ENCODE results near the gene STX18. TPM values are rescaled to one million over a fixed set of nuclear protein-coding genes. Genes with fewer than 3 reads are reported as not detected.
"Not testable (repeated sequence)": the region's sequence is repeated elsewhere in the genome, so short reads cannot be mapped to it uniquely, and the experiment has no call there.

The STX18 gene
- total RNA-seq, 1 donor from 2014 or later = 33.9 TPM

DNA sequence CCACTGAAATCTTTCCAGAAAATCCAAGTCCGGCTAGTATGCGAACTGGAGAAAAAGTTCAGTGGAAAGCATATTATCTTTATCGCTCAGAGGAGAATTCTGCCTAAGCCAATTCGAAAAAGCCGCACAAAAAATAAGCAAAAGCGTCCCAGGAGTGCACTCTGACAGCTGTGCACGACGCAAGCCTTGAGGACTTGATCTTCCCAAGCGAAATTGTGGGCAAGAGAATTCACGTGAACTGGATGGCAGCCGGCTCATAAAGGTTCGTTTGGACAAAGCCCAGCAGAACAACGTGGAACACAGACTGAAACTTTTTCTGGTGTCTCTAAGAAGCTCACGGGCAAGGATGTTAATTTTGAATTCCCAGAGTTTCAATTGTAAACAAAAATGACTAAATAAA lies 34.4 kb downstream of the STX18 start:
- Histone ChIP-seq H3K4me3 (no peak overlapping the region), H3K4me2 (no peak overlapping the region), H3K79me2 (ENCODE audit: low read depth) (no peaks in the 10 kb centered on the region), H3K36me3 (no peaks in the 10 kb centered on the region), H3K27ac (no peak overlapping the region), H3F3A (ENCODE audit: low read depth) (no peaks in the 10 kb centered on the region), H3K9ac (no peak overlapping the region), H3K27me3 (no peaks in the 10 kb centered on the region), H2AFZ (replicated peaks) (no peak overlapping the region), H3K4me1 (peaks cover 10% of the 10 kb centered on the region), H3K9me3 (ENCODE audit: low read depth) (no peaks in the 10 kb centered on the region), H4K20me1 (ENCODE audit: low read depth) (peaks cover 27% of the 10 kb centered on the region)
- Mint-ChIP-seq H3K9me3 (no peaks in the 10 kb centered on the region), H3K27me3 (ENCODE audit: insufficient read depth, low read depth) (peaks cover 5% of the 10 kb centered on the region), H3K4me1 (peaks cover 29% of the 10 kb centered on the region), H3K27ac (no peak overlapping the region), H3K4me3 (no peak overlapping the region), H3K36me3 (peaks cover 11% of the 10 kb centered on the region)
- TF ChIP-seq, protein P1, sequence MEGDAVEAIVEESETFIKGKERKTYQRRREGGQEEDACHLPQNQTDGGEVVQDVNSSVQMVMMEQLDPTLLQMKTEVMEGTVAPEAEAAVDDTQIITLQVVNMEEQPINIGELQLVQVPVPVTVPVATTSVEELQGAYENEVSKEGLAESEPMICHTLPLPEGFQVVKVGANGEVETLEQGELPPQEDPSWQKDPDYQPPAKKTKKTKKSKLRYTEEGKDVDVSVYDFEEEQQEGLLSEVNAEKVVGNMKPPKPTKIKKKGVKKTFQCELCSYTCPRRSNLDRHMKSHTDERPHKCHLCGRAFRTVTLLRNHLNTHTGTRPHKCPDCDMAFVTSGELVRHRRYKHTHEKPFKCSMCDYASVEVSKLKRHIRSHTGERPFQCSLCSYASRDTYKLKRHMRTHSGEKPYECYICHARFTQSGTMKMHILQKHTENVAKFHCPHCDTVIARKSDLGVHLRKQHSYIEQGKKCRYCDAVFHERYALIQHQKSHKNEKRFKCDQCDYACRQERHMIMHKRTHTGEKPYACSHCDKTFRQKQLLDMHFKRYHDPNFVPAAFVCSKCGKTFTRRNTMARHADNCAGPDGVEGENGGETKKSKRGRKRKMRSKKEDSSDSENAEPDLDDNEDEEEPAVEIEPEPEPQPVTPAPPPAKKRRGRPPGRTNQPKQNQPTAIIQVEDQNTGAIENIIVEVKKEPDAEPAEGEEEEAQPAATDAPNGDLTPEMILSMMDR (IDR thresholded peaks at IDR 0.05) = no peak
- TF ChIP-seq EZH2phosphoT487 (IDR thresholded peaks at IDR 0.05) (no peak), EZH2 (IDR thresholded peaks at IDR 0.05) (no peak)
- no peak for DNase-seq (ENCODE audit: low spot score)

DNA sequence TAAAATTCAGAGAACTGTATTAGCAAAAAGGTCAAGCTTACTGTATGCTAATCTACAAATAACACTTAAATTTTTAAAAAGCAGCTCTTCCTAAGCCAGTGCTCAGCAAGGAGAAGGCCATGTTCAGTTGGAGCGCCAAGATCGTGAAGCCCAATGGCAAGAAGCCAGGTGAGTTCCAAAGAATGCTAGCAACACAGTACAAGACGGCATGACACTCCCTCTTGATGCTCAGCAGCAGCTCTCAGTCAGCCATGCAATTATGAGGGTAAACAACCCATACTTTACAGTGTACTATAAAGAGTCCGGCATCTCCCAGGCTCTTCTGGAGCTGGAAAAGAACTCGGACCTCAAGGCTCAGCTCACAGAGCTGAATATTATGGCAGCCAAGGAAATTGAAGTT lies 34.9 kb downstream of the STX18 start:
- Histone ChIP-seq H3K4me2 (no peak overlapping the region), H3K27ac (no peak overlapping the region), H3K9ac (no peak overlapping the region), H4K20me1 (ENCODE audit: low read depth) (peaks cover 29% of the 10 kb centered on the region), H3K79me2 (ENCODE audit: low read depth) (peaks cover 1% of the 10 kb centered on the region), H3K9me3 (ENCODE audit: low read depth) (no peaks in the 10 kb centered on the region), H3F3A (ENCODE audit: low read depth) (no peaks in the 10 kb centered on the region), H3K4me3 (no peak overlapping the region), H3K27me3 (no peaks in the 10 kb centered on the region), H3K36me3 (no peaks in the 10 kb centered on the region), H3K4me1 (peaks cover 11% of the 10 kb centered on the region), H2AFZ (replicated peaks) (no peak overlapping the region)
- Mint-ChIP-seq H3K27ac (no peak overlapping the region), H3K4me1 (peaks cover 28% of the 10 kb centered on the region), H3K4me3 (no peak overlapping the region), H3K9me3 (no peaks in the 10 kb centered on the region), H3K36me3 (peaks cover 11% of the 10 kb centered on the region), H3K27me3 (ENCODE audit: insufficient read depth, low read depth) (peaks cover 5% of the 10 kb centered on the region)
- DNase-seq (ENCODE audit: low spot score) = no peak
- TF ChIP-seq, protein P1 (IDR thresholded peaks at IDR 0.05) = no peak
- no peak for TF ChIP-seq EZH2 (IDR thresholded peaks at IDR 0.05)
- no peak for TF ChIP-seq EZH2phosphoT487 (IDR thresholded peaks at IDR 0.05)

DNA sequence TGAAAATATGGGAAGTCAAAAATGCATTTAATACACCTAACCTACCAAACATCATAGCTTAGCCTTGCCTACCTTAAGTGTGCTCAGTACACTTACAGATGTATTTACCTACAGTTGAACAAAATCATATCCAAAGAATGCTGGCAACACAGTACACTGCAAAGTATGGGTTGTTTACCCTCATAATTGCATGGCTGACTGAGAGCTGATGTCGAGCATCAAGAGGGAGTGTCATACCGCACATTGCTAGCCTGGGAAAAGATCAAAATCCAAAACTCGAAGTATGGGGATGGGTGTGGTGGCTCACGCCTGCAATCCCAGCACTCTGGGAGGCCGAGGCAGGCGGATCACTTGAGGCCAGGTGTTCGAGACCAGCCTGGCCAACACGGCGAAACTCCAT lies 36.6 kb downstream of the STX18 start:
- not testable (repeated sequence) for H3K9me3 Mint-ChIP-seq; H3K27me3 ChIP-seq; H3K9me3 ChIP-seq (ENCODE audit: low read depth); H3K4me3 Mint-ChIP-seq; H3K36me3 ChIP-seq; H3K27me3 Mint-ChIP-seq (ENCODE audit: insufficient read depth, low read depth); H3K9ac ChIP-seq; H2AFZ ChIP-seq (replicated peaks); DNase-seq (ENCODE audit: low spot score); H3K4me2 ChIP-seq; H3K27ac Mint-ChIP-seq; H3K27ac ChIP-seq; H3K79me2 ChIP-seq (ENCODE audit: low read depth); H3K4me3 ChIP-seq; H3F3A ChIP-seq (ENCODE audit: low read depth)
- Mint-ChIP-seq H3K4me1 (peaks cover 28% of the 10 kb centered on the region), H3K36me3 (peaks cover 11% of the 10 kb centered on the region)
- Histone ChIP-seq H3K4me1 (peaks cover 11% of the 10 kb centered on the region), H4K20me1 (ENCODE audit: low read depth) (peaks cover 26% of the 10 kb centered on the region)

DNA sequence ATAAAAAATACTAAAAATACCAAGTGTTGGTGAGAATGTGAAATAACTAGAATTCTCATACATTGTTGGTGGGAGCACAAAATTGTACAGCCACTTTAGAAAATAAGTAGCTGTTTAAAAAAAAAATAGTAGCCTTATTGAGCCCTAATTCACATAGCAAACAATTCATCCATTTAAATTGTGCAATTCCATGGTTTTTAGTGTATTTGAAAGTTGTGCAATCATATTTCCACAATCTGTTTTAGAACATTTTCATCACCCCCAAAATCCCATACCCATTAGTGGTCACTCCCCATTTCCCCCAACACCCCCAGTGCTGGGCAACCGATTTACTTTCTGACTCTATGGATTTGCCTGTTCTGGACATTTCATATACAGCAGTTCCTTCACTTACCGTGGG lies 37.1 kb downstream of the STX18 start:
- no peaks in the 10 kb centered on the region for H3K27me3 ChIP-seq
- no peaks in the 10 kb centered on the region for H3K36me3 ChIP-seq
- H4K20me1 ChIP-seq (ENCODE audit: low read depth) = peaks cover 26% of the 10 kb centered on the region
- H3K4me2 ChIP-seq = no peak overlapping the region
- H3K9ac ChIP-seq = no peak overlapping the region
- Mint-ChIP-seq H3K9me3 (no peaks in the 10 kb centered on the region), H3K27ac (no peak overlapping the region), H3K36me3 (peaks cover 8% of the 10 kb centered on the region), H3K4me3 (no peak overlapping the region), H3K27me3 (ENCODE audit: insufficient read depth, low read depth) (peaks cover 5% of the 10 kb centered on the region), H3K4me1 (peaks cover 32% of the 10 kb centered on the region)
- no peak overlapping the region for H2AFZ ChIP-seq (replicated peaks)
- peaks cover 7% of the 10 kb centered on the region for H3K79me2 ChIP-seq (ENCODE audit: low read depth)
- TF ChIP-seq EZH2phosphoT487 (IDR thresholded peaks at IDR 0.05) (no peak), EZH2 (IDR thresholded peaks at IDR 0.05) (no peak)
- TF ChIP-seq, protein P1 (IDR thresholded peaks at IDR 0.05) = no peak
- H3F3A ChIP-seq (ENCODE audit: low read depth) = no peaks in the 10 kb centered on the region
- H3K27ac ChIP-seq = no peak overlapping the region
- H3K4me1 ChIP-seq = peaks cover 11% of the 10 kb centered on the region
- H3K9me3 ChIP-seq (ENCODE audit: low read depth) = no peaks in the 10 kb centered on the region
- H3K4me3 ChIP-seq = no peak overlapping the region
- DNase-seq (ENCODE audit: low spot score) = no peak

Data from neural progenitor cell (in vitro differentiated cells).